Measurements from ENCODE around the gene SP2. TPM values are rescaled to one million over a fixed set of nuclear protein-coding genes. Genes with fewer than 3 reads are reported as not detected.

SP2 gene
- total and polyA plus RNA-seq, 2 of the 13 experiments (the other 11 are each of a cell fraction or from before 2014, with no cell fraction given): 1.4 to 4.8 TPM

GRCh38 chr17:47850692-47851573 lies 45.1 kb upstream of the SP2 start, which contains the start of gene SP6 (continued):
- TF ChIP-seq ZNF770 (CRISPR knock-in tag; IDR thresholded peaks at IDR 0.05) (no peak), HBP1 (CRISPR knock-in tag; IDR thresholded peaks at IDR 0.05; ENCODE audit: low read depth) (no peak), HINFP (CRISPR knock-in tag; IDR thresholded peaks at IDR 0.05; ENCODE audit: low read depth) (peak; percentile 67; the same call in 1 of the 2 replicates), HNRNPK (IDR thresholded peaks at IDR 0.05; ENCODE audit: low read depth, low read length, poor library complexity, severe bottlenecking) (peak; percentile 77), PAXIP1 (CRISPR knock-in tag; conservative IDR thresholded peaks at IDR 0.05) (peak; percentile 46; the same call in 1 of the 2 replicates), BHLHE40 (IDR thresholded peaks at IDR 0.05; ENCODE audit: low read length) (peak; percentile 65; the same call in 1 of the 2 replicates), NRL (CRISPR knock-in tag; IDR thresholded peaks at IDR 0.05; ENCODE audit: borderline replicate concordance) (no peak), CHD2 (IDR thresholded peaks at IDR 0.05; ENCODE audit: low read depth, low read length) (no peak), ZNF354B (CRISPR knock-in tag; IDR thresholded peaks at IDR 0.05) (no peak), ZNF816 (CRISPR knock-in tag; IDR thresholded peaks at IDR 0.05; ENCODE audit: borderline replicate concordance) (0 out of 2 replicates have a peak, but pooled peaks have one; percentile 53), HIVEP1 (CRISPR knock-in tag; IDR thresholded peaks at IDR 0.05) (peak; percentile 39; the same call in 1 of the 2 replicates), IKZF1 (IDR thresholded peaks at IDR 0.05) (no peak), POLR2A (IDR thresholded peaks at IDR 0.05; ENCODE audit: insufficient read depth in 1 of 2, low read depth in 2 of 2, low read length in 2 of 2) (peak; percentile 30 to 75; a peak in 3 of 4 replicates), TCF12 (IDR thresholded peaks at IDR 0.05) (no peak), TCF12 (CRISPR knock-in tag; IDR thresholded peaks at IDR 0.05) (no peak)

Measured in HepG2 (cell line).